Bronchial epithelial cell (primary cell): ENCODE results near the gene CSTF1. TPM values are rescaled to one million over a fixed set of nuclear protein-coding genes. Genes with fewer than 3 reads are reported as not detected.

Source experiments
- total RNA-seq: library from RNA; depleted of rRNA; stranded (reverse); fragments of >200 nt; gene quantifications from 2 replicates; pipeline ENCODE4 v1.2.1, GENCODE V29; 2014

Gene CSTF1
- total RNA-seq, 1 donor from 2014 or later, result 21.9 TPM

Other genes with a start within 250 kb of the CSTF1 start
- gene MC3R, start 143.9 kb upstream of the CSTF1 start, total RNA-seq, result not detected in 2 replicates
- gene FAM210B, start 33.7 kb upstream of the CSTF1 start, total RNA-seq, result 9.3 and 18.7 TPM in 2 replicates
- 1.6 and 2.6 TPM in 2 replicates for gene AURKA, start 430 bp upstream of the CSTF1 start, total RNA-seq
- 0.13 TPM in 1 of 2 replicates, not detected in the other for gene CASS4, start 19.6 kb downstream of the CSTF1 start, total RNA-seq
- 60.0 and 83.6 TPM in 2 replicates for gene RTF2, start 76.0 kb downstream of the CSTF1 start, total RNA-seq
- 0.26 TPM in 1 of 2 replicates, not detected in the other for gene FAM209A, start 132.1 kb downstream of the CSTF1 start, total RNA-seq
- 0.26 TPM in 1 of 2 replicates, not detected in the other for gene FAM209B, start 140.6 kb downstream of the CSTF1 start, total RNA-seq
- gene TFAP2C, start 236.7 kb downstream of the CSTF1 start, total RNA-seq, result 2.9 and 5.1 TPM in 2 replicates